CD4-positive, alpha-beta T cell treated with Interleukin-21 for 1 hour (primary cell): ENCODE results near the gene CPNE5.

Experiments used
- DNase-seq: peaks from one replicate; pipeline ENCODE4 v3.0.0-alpha.2; 2020

The CPNE5 gene

GRCh38 chr6:36833182-36833789 is 6.0 kb downstream of the CPNE5 start:
- DNase-seq, result no peak

- DNase-seq, result no peak
Observed at GRCh38 chr6:36832313-36832712, 6.9 kb downstream of the CPNE5 start.

GRCh38 chr6:36830577-36830976 is 8.7 kb downstream of the CPNE5 start:
- DNase-seq, result no peak

- no peak for DNase-seq
Observed at GRCh38 chr6:36829919-36830544, 9.2 kb downstream of the CPNE5 start.

GRCh38 chr6:36827261-36828079 is 11.8 kb downstream of the CPNE5 start:
- no peak for DNase-seq

GRCh38 chr6:36826520-36827227 is 12.6 kb downstream of the CPNE5 start:
- DNase-seq, result no peak

GRCh38 chr6:36825994-36826393 is 13.2 kb downstream of the CPNE5 start:
- DNase-seq, result no peak

- DNase-seq, result no peak
Observed at GRCh38 chr6:36825452-36825851, 13.8 kb downstream of the CPNE5 start.

- no peak for DNase-seq
Observed at GRCh38 chr6:36824253-36824652, 15.0 kb downstream of the CPNE5 start.

GRCh38 chr6:36823421-36824096 is 15.7 kb downstream of the CPNE5 start:
- no peak for DNase-seq

- no peak for DNase-seq
Observed at GRCh38 chr6:36822506-36823269, 16.6 kb downstream of the CPNE5 start.

GRCh38 chr6:36821581-36822335 is 17.5 kb downstream of the CPNE5 start:
- DNase-seq, result no peak

- DNase-seq, result no peak
Observed at GRCh38 chr6:36820700-36821580, 18.3 kb downstream of the CPNE5 start.

GRCh38 chr6:36818756-36819155 is 20.5 kb downstream of the CPNE5 start:
- DNase-seq, result no peak

GRCh38 chr6:36817847-36818246 is 21.4 kb downstream of the CPNE5 start:
- no peak for DNase-seq

- DNase-seq, result no peak
Observed at GRCh38 chr6:36817176-36817817, 21.9 kb downstream of the CPNE5 start.

- no peak for DNase-seq
Observed at GRCh38 chr6:36815962-36816735, 23.1 kb downstream of the CPNE5 start.

GRCh38 chr6:36814249-36814648 is 25.0 kb downstream of the CPNE5 start:
- no peak for DNase-seq

GRCh38 chr6:36813526-36813925 is 25.7 kb downstream of the CPNE5 start:
- DNase-seq, result no peak
